Type B pancreatic cell (in vitro differentiated cells): ENCODE data around the gene ARID4B. TPM values are rescaled to one million over a fixed set of nuclear protein-coding genes. Genes with fewer than 3 reads are reported as not detected.

Source experiments
- DNase-seq: peaks from one replicate; pipeline ENCODE4 v3.0.0; 2021; ENCODE audit warnings: mixed read lengths; ENCODE audit not compliant: unreplicated experiment; ENCODE audit errors: extremely low spot score
- H3K27ac Mint-ChIP-seq: 2 replicates; pipeline ENCODE4 v1.8.0; 2021; ENCODE audit warnings: mild to moderate bottlenecking, mixed read lengths
- H3K27me3 Mint-ChIP-seq: 2 replicates; pipeline ENCODE4 v1.8.0; 2021; ENCODE audit warnings: mixed read lengths
- H3K36me3 Mint-ChIP-seq: 2 replicates; pipeline ENCODE4 v1.8.0; 2021; ENCODE audit warnings: mixed read lengths
- H3K4me1 Mint-ChIP-seq: one replicate; pipeline ENCODE4 v1.8.0; 2021; ENCODE audit warnings: mixed read lengths; ENCODE audit not compliant: unreplicated experiment
- H3K4me3 Mint-ChIP-seq: 2 replicates; pipeline ENCODE4 v1.8.0; 2021; ENCODE audit warnings: mild to moderate bottlenecking, mixed read lengths
- H3K9me3 Mint-ChIP-seq: 2 replicates; pipeline ENCODE4 v1.8.0; 2021; ENCODE audit warnings: mixed read lengths
- total RNA-seq: library from RNA; stranded (reverse); gene quantifications from 2 replicates; pipeline ENCODE4 v1.2.1, GENCODE V29; 2021; ENCODE audit warnings: low replicate concordance
- TF ChIP-seq, protein P1 (sequence below): fragments of 200-600 bp; sonication (generic); conservative IDR thresholded peaks from 2 replicates; pipeline ENCODE4 v1.5.0; 2021; ENCODE audit warnings: antibody characterized with exemption, mild to moderate bottlenecking

Gene ARID4B
- total RNA-seq, 1 donor from 2014 or later = 42.4 TPM

DNA sequence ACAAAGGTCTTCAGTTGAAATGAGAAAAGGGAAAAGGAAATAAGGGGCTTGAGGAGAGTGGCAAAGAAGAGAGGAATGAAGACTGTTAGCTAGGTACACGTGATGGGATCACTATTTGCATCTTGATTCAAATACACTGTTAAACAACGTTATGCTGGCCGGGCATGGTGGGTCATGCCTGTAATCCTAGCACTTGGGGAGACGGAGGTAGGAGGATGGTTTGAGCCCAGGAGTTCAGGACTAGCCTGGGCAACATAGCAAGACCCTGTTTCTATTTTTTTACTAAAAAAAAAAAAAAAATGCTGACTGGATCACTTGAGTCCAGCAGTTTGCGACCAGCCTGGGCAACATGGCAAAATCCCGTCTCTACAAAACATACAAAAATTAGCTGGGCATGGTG lies 169.3 kb downstream of the ARID4B start:
- Mint-ChIP-seq H3K27ac (no peak overlapping the region), H3K4me1 (peaks cover 11% of the 10 kb centered on the region), H3K27me3 (no peaks in the 10 kb centered on the region), H3K9me3 (no peaks in the 10 kb centered on the region), H3K36me3 (peaks cover 6% of the 10 kb centered on the region), H3K4me3 (peak overlapping the region; percentile 44)
- TF ChIP-seq, protein P1, sequence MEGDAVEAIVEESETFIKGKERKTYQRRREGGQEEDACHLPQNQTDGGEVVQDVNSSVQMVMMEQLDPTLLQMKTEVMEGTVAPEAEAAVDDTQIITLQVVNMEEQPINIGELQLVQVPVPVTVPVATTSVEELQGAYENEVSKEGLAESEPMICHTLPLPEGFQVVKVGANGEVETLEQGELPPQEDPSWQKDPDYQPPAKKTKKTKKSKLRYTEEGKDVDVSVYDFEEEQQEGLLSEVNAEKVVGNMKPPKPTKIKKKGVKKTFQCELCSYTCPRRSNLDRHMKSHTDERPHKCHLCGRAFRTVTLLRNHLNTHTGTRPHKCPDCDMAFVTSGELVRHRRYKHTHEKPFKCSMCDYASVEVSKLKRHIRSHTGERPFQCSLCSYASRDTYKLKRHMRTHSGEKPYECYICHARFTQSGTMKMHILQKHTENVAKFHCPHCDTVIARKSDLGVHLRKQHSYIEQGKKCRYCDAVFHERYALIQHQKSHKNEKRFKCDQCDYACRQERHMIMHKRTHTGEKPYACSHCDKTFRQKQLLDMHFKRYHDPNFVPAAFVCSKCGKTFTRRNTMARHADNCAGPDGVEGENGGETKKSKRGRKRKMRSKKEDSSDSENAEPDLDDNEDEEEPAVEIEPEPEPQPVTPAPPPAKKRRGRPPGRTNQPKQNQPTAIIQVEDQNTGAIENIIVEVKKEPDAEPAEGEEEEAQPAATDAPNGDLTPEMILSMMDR = no peak
- DNase-seq = no peak

DNA sequence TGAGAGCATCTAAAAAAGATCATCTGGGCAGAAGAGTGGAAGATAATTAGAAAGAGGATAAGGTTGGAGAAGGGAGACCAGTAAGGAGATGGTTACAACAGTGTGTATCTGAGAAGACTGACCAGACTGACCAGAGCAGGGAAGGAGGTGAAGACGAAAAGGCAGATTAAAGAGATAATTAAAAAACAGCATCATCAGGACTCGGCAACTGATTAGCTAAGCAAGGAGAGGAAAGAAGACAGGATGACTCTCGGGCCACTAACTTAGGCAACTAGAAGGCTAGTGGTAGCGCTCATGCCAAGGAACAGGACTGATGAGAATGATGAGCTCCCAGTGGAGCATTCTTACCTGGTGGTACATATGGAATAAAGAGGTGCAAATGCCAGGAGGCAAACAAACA lies 170.8 kb downstream of the ARID4B start:
- H3K9me3 Mint-ChIP-seq = no peaks in the 10 kb centered on the region

DNA sequence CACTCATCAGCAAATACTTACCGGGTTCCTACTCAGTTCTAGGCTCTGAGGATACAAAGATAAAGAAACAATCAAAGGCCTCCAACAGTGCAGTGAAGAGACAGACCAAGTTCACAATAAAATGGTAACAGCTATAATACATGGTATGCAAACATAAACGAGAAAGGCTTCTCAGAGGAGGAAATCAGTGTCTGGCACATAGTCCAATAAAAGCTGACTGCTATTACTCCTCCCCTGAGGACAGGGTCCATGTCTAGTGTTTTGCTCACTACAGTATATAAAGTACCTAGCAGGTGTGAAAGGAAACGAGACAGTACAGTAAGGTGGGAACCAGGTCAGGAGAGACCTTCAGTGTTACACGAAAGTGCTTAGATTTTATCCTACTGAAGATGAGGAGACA lies 171.2 kb downstream of the ARID4B start:
- H3K9me3 Mint-ChIP-seq = no peaks in the 10 kb centered on the region
- peaks cover 11% of the 10 kb centered on the region for H3K4me1 Mint-ChIP-seq
- H3K27me3 Mint-ChIP-seq = no peaks in the 10 kb centered on the region
- H3K27ac Mint-ChIP-seq = no peak overlapping the region
- no peak overlapping the region for H3K4me3 Mint-ChIP-seq
- TF ChIP-seq, protein P1 = no peak
- no peak for DNase-seq
- peaks cover 6% of the 10 kb centered on the region for H3K36me3 Mint-ChIP-seq

More for the DNA sequence above, 170.8 kb downstream of the ARID4B start:
- Mint-ChIP-seq H3K4me1 (peaks cover 11% of the 10 kb centered on the region), H3K27me3 (no peaks in the 10 kb centered on the region), H3K27ac (no peak overlapping the region), H3K4me3 (no peak overlapping the region), H3K36me3 (peaks cover 6% of the 10 kb centered on the region)
- TF ChIP-seq, protein P1 = no peak
- no peak for DNase-seq

DNA sequence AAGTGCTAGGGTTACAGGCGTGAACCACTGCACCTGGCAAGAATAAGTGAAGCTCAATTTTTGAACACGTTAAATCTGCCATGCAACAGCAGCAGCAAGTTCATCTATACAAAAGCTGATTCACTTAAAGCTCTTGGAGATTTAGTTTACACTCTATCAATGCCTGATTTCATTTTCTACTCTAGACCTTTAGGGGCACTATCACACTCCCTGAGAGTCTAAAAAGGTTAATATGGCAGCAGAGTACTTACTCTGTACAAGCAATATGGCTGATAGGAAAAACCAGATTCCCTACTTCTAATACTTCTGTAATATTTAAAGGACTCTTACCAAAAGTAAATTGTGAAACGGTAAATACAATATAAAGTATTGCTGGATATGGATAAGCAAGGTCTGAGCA lies 171.7 kb downstream of the ARID4B start:
- H3K27me3 Mint-ChIP-seq = no peaks in the 10 kb centered on the region
- no peaks in the 10 kb centered on the region for H3K9me3 Mint-ChIP-seq
- no peak overlapping the region for H3K27ac Mint-ChIP-seq
- TF ChIP-seq, protein P1 = no peak
- no peak for DNase-seq
- no peak overlapping the region for H3K4me3 Mint-ChIP-seq
- peaks cover 11% of the 10 kb centered on the region for H3K4me1 Mint-ChIP-seq
- peaks cover 9% of the 10 kb centered on the region for H3K36me3 Mint-ChIP-seq

DNA sequence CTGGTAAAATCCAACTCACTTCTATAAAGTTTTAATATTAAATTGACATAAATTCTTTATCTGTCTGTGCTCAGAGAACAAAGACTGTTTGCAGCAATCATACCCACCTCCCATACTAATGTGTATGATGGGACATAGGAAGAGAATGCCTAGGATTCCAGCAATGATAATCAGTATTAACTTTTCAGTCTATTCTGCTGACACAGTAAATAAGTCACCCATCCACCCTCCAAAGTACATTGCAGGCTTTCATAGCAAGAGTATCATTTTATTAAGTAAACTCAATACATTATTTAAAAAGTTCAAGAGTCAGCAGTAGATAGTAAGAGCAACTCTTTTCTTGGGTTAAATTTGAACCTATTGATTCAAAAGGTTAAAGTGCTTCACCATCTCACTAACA lies 175.7 kb downstream of the ARID4B start:
- H3K36me3 Mint-ChIP-seq = peaks cover 22% of the 10 kb centered on the region

More for the DNA sequence above, 175.7 kb downstream of the ARID4B start:
- H3K4me3 Mint-ChIP-seq = no peak overlapping the region
- H3K27me3 Mint-ChIP-seq = no peaks in the 10 kb centered on the region
- no peak for DNase-seq
- H3K27ac Mint-ChIP-seq = no peak overlapping the region
- H3K4me1 Mint-ChIP-seq = no peaks in the 10 kb centered on the region
- TF ChIP-seq, protein P1 = no peak
- H3K9me3 Mint-ChIP-seq = no peaks in the 10 kb centered on the region
